Sigmoid colon (tissue), 7 donors: ENCODE results near the gene TMEM184C. TPM values are rescaled to one million over a fixed set of nuclear protein-coding genes. Genes with fewer than 3 reads are reported as not detected.

Experiments used
- DNase-seq: peaks from one replicate; pipeline ENCODE4 v3.0.0-alpha.2; 2019
- H3K27ac ChIP-seq, 4 donors: fragments of 200-600 bp; sonication (generic); one replicate each; pipeline ENCODE4 v1.5.1; 2016 to 2019; ENCODE audit warnings: mild to moderate bottlenecking in 1 of 4
- H3K27me3 ChIP-seq, 3 donors: fragments of 200-600 bp; sonication (generic); one replicate each; pipeline ENCODE4 v1.5.1; 2019; ENCODE audit warnings: mild to moderate bottlenecking in 1 of 3
- H3K36me3 ChIP-seq, 4 donors: fragments of 200-600 bp; sonication (generic); one replicate each; pipeline ENCODE4 v1.5.1; 2016 to 2019
- H3K4me1 ChIP-seq, 4 donors: fragments of 200-600 bp; sonication (generic); one replicate each; pipeline ENCODE4 v1.5.1; 2017 to 2019
- H3K4me3 ChIP-seq, 4 donors: fragments of 200-600 bp; sonication (generic); one replicate each; pipeline ENCODE4 v1.5.1; 2017 to 2019; ENCODE audit warnings: mild to moderate bottlenecking in 2 of 4, moderate library complexity in 1 of 4
- H3K9me3 ChIP-seq, 4 donors: fragments of 200-600 bp in 3 of 4; sonication (generic) in 3 of 4; one replicate each; pipeline versions ENCODE4 v1.5.1 to v1.6.1; 2013 to 2019
- EP300 ChIP-seq, 4 donors: sonication (generic); formaldehyde crosslinking; IDR thresholded peaks; one replicate each; pipeline ENCODE4 v1.6.1; 2017; ENCODE audit warnings: antibody characterized with exemption in 4 of 4
- POLR2A ChIP-seq, 2 donors: fragments of 450-650 bp; IDR thresholded peaks; one replicate each; pipeline ENCODE4 v1.6.1; 2016; ENCODE audit warnings: antibody characterized with exemption in 2 of 2, mild to moderate bottlenecking in 2 of 2, moderate library complexity in 2 of 2
- POLR2AphosphoS5 ChIP-seq, 4 donors: sonication (generic); formaldehyde crosslinking; IDR thresholded peaks; one replicate each; pipeline ENCODE4 v1.6.1; 2017; ENCODE audit warnings: antibody characterized with exemption in 4 of 4
- WGBS, 2 donors: extraction: QIAGEN DNeasy Blood & Tissue Kit; methylation state at CpG; one replicate each; pipeline ENCODE4 v1.1.7; 2013; 5-methylcytosine and 5-hydroxymethylcytosine counted together
- intact Hi-C: fragments of 100-400 bp; cut with DNase I; formaldehyde crosslinking; loops from one replicate; pipeline ENCODE4 v1.15.1; 2023
- polyA plus RNA-seq, 3 donors: library from polyadenylated mRNA; stranded (reverse); fragments of 200-250 nt; gene quantifications; one replicate each; pipeline ENCODE4 v1.2.3, GENCODE V29; 2013
- total RNA-seq, 4 donors: library from RNA; depleted of rRNA; stranded (reverse); fragments of >200 nt; gene quantifications; one replicate each; pipeline ENCODE4 v1.1.0, GENCODE V29; 2016
- TF ChIP-seq, protein P1 (sequence below), 4 experiments: fragments of 450-650 bp in 3 of 4; fragments of 200-600 bp in 1 of 4; IDR thresholded peaks; one replicate each; pipeline ENCODE4 v1.5.1; 2016 to 2019; ENCODE audit warnings: antibody characterized with exemption in 4 of 4, mild to moderate bottlenecking in 3 of 4, moderate library complexity in 2 of 4
- donor health status: healthy with polysubstance abuse.
- donor health status: Bipolar disorder and iron deficiency.
- donor health status: healthy.

Gene TMEM184C
- total and polyA plus RNA-seq, 7 donors = 6.0 to 23.8 (median 12.2) TPM

DNA sequence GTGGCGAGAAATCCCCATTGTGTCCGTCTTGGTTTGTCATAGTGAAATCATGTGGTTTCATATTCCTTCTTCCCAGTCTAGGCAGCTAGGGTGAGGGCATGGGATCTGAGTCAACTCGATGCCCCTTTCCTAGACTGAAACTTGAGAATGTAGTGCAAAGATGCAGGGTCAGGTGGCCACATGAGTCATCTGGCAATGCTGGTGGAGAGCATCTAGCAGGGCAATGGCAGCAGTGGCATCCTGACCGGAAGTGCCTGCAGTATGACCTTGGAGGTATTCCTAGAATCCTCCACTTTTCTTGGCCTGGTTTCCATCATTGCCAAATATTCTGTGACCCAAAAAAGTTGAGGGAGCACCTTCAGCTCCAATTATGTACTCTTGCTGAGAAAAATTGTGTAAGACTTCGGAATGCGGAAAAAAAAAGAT, 39.1 kb upstream of the TMEM184C start:
- 75 to 82% methylated on average over 6 of the region's 6 CpGs for WGBS, 2 donors
- no peaks in the 10 kb centered on the region for H3K36me3 ChIP-seq
- no peak for DNase-seq
- H3K27ac ChIP-seq = no peak overlapping the region
- intact Hi-C loops = no loop called here
- TF ChIP-seq, protein P1, sequence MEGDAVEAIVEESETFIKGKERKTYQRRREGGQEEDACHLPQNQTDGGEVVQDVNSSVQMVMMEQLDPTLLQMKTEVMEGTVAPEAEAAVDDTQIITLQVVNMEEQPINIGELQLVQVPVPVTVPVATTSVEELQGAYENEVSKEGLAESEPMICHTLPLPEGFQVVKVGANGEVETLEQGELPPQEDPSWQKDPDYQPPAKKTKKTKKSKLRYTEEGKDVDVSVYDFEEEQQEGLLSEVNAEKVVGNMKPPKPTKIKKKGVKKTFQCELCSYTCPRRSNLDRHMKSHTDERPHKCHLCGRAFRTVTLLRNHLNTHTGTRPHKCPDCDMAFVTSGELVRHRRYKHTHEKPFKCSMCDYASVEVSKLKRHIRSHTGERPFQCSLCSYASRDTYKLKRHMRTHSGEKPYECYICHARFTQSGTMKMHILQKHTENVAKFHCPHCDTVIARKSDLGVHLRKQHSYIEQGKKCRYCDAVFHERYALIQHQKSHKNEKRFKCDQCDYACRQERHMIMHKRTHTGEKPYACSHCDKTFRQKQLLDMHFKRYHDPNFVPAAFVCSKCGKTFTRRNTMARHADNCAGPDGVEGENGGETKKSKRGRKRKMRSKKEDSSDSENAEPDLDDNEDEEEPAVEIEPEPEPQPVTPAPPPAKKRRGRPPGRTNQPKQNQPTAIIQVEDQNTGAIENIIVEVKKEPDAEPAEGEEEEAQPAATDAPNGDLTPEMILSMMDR (IDR thresholded peaks at IDR 0.05) = no peak
- TF ChIP-seq EP300 (IDR thresholded peaks at IDR 0.05) (no peak), POLR2AphosphoS5 (IDR thresholded peaks at IDR 0.05) (no peak), POLR2A (IDR thresholded peaks at IDR 0.05) (no peak)
- H3K9me3 ChIP-seq = no peaks in the 10 kb centered on the region
- no peaks in the 10 kb centered on the region for H3K27me3 ChIP-seq
- H3K4me1 ChIP-seq = no peaks in the 10 kb centered on the region
- no peak overlapping the region for H3K4me3 ChIP-seq

DNA sequence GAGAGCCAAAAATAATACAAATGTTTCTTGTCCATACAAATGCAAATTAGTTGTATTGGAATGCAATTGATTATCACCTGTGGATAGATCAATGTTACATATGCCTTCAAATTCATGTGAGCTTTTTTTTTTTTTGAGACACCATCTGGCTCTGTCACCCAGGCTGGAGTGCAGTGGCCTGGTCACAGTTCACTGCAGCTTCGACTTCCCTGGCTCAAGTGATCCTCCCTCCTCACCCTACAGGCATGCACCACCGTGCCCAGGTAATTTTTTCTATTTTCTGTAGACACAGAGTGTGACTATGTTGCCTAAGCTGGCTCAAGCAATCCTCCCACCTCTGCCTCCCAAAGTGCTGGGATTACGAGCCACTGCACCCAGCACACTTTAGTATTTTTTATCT, 38.6 kb upstream of the TMEM184C start:
- Histone ChIP-seq H3K27ac (no peak overlapping the region), H3K27me3 (no peaks in the 10 kb centered on the region), H3K9me3 (no peaks in the 10 kb centered on the region), H3K4me3 (no peak overlapping the region), H3K36me3 (no peaks in the 10 kb centered on the region), H3K4me1 (no peaks in the 10 kb centered on the region)
- DNase-seq = no peak
- intact Hi-C loops = no loop called here
- 62 to 77% methylated on average over 3 of the region's 3 CpGs for WGBS, 2 donors
- TF ChIP-seq EP300 (IDR thresholded peaks at IDR 0.05) = no peak
- no peak for TF ChIP-seq POLR2AphosphoS5 (IDR thresholded peaks at IDR 0.05)
- TF ChIP-seq POLR2A (IDR thresholded peaks at IDR 0.05) = no peak
- TF ChIP-seq, protein P1 (IDR thresholded peaks at IDR 0.05) = no peak

DNA sequence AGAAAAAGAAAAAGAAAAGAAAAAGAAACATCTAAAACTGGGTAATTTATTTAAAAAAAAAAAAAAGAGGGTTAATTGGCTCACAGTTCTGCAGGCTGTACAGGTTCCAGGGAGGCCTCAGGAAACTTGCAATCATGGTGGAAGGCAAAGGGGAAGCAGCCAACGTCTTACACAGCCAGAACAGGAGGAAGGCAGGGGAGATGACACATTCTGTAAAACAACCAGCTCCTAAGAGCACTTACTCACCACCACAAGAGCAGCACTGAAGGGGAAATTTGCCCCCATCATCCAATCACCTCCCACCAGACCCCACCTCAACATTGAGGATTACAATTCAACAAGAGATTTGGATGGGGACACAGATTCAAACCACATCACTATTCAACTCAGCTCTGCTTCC, 36.8 kb upstream of the TMEM184C start:
- Histone ChIP-seq H3K36me3 (no peaks in the 10 kb centered on the region), H3K4me3 (no peak overlapping the region), H3K9me3 (peaks cover 0 to 5% (median 0%) of the 10 kb centered on the region in 4 donors), H3K27me3 (no peaks in the 10 kb centered on the region), H3K4me1 (no peaks in the 10 kb centered on the region), H3K27ac (no peak overlapping the region)
- intact Hi-C loops = loop anchor here (10.0 kb wide), 1 partner anchor 476 kb away; no protein-coding TSS in a partner anchor
- TF ChIP-seq POLR2A (IDR thresholded peaks at IDR 0.05) = no peak
- TF ChIP-seq POLR2AphosphoS5 (IDR thresholded peaks at IDR 0.05) = no peak
- TF ChIP-seq EP300 (IDR thresholded peaks at IDR 0.05) = no peak
- TF ChIP-seq, protein P1 (IDR thresholded peaks at IDR 0.05) = no peak
- WGBS, 2 donors = 32 to 34% methylated on average over 1 of the region's 1 CpG
- DNase-seq = no peak

DNA sequence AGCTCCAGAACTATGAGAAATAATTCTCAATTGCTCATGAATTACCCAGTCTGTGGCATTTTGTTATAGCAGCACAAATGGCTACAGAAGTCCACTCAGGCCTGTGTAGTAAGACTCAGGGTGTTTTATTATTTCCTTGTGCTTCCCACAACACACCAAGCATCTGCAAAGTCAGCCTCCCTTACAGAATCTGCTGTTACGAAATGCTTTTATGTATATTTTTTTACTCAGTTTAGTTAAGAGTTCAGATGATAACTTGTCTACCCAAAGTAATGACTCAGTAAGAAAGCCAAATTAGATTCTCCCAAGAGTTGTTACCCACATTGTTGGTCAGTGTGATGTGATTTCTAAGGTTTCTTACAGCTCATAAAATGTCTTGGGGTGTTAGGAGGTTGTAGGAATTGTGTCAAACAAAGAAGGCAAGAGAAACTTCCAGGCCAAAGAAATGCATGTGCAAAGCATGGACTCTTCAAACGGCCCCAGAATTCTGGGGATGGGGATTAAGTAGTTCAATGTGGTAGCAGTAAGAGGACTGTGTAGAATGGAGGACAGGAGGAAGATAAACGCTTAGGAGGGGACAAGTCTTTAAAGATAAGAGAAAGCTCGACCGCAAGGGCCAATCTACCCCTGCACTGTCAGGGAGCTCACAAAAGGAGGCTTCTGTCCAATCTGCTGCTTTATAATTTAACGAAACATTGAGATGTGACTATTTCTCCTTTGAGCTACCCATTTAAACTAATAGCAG, 35.4 kb upstream of the TMEM184C start:
- no peak for TF ChIP-seq POLR2A (IDR thresholded peaks at IDR 0.05)
- no peak for TF ChIP-seq EP300 (IDR thresholded peaks at IDR 0.05)
- TF ChIP-seq, protein P1 (IDR thresholded peaks at IDR 0.05) = no peak
- TF ChIP-seq POLR2AphosphoS5 (IDR thresholded peaks at IDR 0.05) = no peak
- no peaks in the 10 kb centered on the region for H3K4me1 ChIP-seq
- no peak overlapping the region for H3K27ac ChIP-seq
- no peak overlapping the region for H3K4me3 ChIP-seq
- intact Hi-C loops = loop anchor here (10.0 kb wide), 1 partner anchor 477 kb away; no protein-coding TSS in a partner anchor
- DNase-seq = no peak
- H3K27me3 ChIP-seq = no peaks in the 10 kb centered on the region
- peaks cover 0 to 5% (median 0%) of the 10 kb centered on the region in 4 donors for H3K9me3 ChIP-seq
- no peaks in the 10 kb centered on the region for H3K36me3 ChIP-seq
- WGBS, 2 donors = 87 to 88% methylated on average over 6 of the region's 6 CpGs
